GM11168 (cell line): ENCODE measurements around the gene BCO2.

Experiments used
- in situ Hi-C: fragments of 300-500 bp; cut with MboI; formaldehyde crosslinking; loops from one replicate; pipeline ENCODE4 v1.12.0; 2022; ENCODE audit warnings: low sequenced_read_pairs; ENCODE audit not compliant: unreplicated experiment

The BCO2 gene

GRCh38 chr11:112212290-112212689 lies 37.0 kb downstream of the BCO2 start:
- in situ Hi-C loops = loop anchor here (25.0 kb wide), 1 partner anchor 350 kb away; no protein-coding TSS in a partner anchor

- in situ Hi-C loops = loop anchor here (25.0 kb wide), 1 partner anchor 350 kb away; no protein-coding TSS in a partner anchor
Measured at GRCh38 chr11:112212710-112213109, 37.4 kb downstream of the BCO2 start.

GRCh38 chr11:112213753-112214152 lies 38.4 kb downstream of the BCO2 start:
- in situ Hi-C loops = loop anchor here (25.0 kb wide), 1 partner anchor 349 kb away; no protein-coding TSS in a partner anchor

GRCh38 chr11:112215621-112216020 lies 40.3 kb downstream of the BCO2 start:
- in situ Hi-C loops = loop anchor here (25.0 kb wide), 1 partner anchor 347 kb away; no protein-coding TSS in a partner anchor

- in situ Hi-C loops = loop anchor here (25.0 kb wide), 1 partner anchor 346 kb away; no protein-coding TSS in a partner anchor
Measured at GRCh38 chr11:112216561-112217105, 41.3 kb downstream of the BCO2 start.

- in situ Hi-C loops = loop anchor here (5.0 to 25.0 kb wide), 2 partner anchors 63 to 343 kb away; no protein-coding TSS in a partner anchor
Measured at GRCh38 chr11:112219476-112220232, 44.3 kb downstream of the BCO2 start.

GRCh38 chr11:112221274-112221835 lies 46.0 kb downstream of the BCO2 start:
- in situ Hi-C loops = loop anchor here (5.0 to 25.0 kb wide), 2 partner anchors 61 to 341 kb away; no protein-coding TSS in a partner anchor

- in situ Hi-C loops = loop anchor here (5.0 to 25.0 kb wide), 2 partner anchors 60 to 340 kb away; no protein-coding TSS in a partner anchor
Measured at GRCh38 chr11:112222303-112222702, 47.0 kb downstream of the BCO2 start.

GRCh38 chr11:112223121-112223520 lies 47.8 kb downstream of the BCO2 start:
- in situ Hi-C loops = loop anchor here (5.0 to 25.0 kb wide), 2 partner anchors 59 to 339 kb away; no protein-coding TSS in a partner anchor

- in situ Hi-C loops = loop anchor here (5.0 to 25.0 kb wide), 2 partner anchors 58 to 338 kb away; no protein-coding TSS in a partner anchor
Measured at GRCh38 chr11:112223754-112224532, 48.6 kb downstream of the BCO2 start.

GRCh38 chr11:112225753-112226061 lies 50.4 kb downstream of the BCO2 start:
- in situ Hi-C loops = no loop called here

- in situ Hi-C loops = no loop called here
Measured at GRCh38 chr11:112226062-112226830, 50.9 kb downstream of the BCO2 start, which contains the start of gene PTS. Gene PTS, plus strand, starts transcription at chr11:112226428. Its CDS starts 16 bp downstream, at chr11:112226444.

- in situ Hi-C loops = no loop called here
Measured at GRCh38 chr11:112226831-112227401, 51.6 kb downstream of the BCO2 start.

- in situ Hi-C loops = no loop called here
Measured at GRCh38 chr11:112227471-112227870, 52.2 kb downstream of the BCO2 start.

GRCh38 chr11:112228706-112229105 lies 53.4 kb downstream of the BCO2 start:
- in situ Hi-C loops = no loop called here

GRCh38 chr11:112229159-112229558 lies 53.8 kb downstream of the BCO2 start:
- in situ Hi-C loops = no loop called here

- in situ Hi-C loops = no loop called here
Measured at GRCh38 chr11:112229746-112230433, 54.6 kb downstream of the BCO2 start.

GRCh38 chr11:112231952-112232351 lies 56.6 kb downstream of the BCO2 start:
- in situ Hi-C loops = no loop called here
